ENCODE results near the gene GDPD3. TPM values are rescaled to one million over a fixed set of nuclear protein-coding genes. Genes with fewer than 3 reads are reported as not detected.

GDPD3 gene
- total RNA-seq, 2 donors from 2014 or later = 0.91 to 2.4 TPM

- no peaks in the 10 kb centered on the region for H3K27me3 ChIP-seq (replicated peaks; ENCODE audit: insufficient read depth)
- intact Hi-C loops (cut with DNase I) = no loop called here
- H3K27ac ChIP-seq = peak overlapping the region in 1 of 2 donors; percentile 43
- H3K4me1 ChIP-seq (replicated peaks) = peaks cover 32% of the 10 kb centered on the region
- TF ChIP-seq POLR2A (IDR thresholded peaks at IDR 0.05) (no peak), CTCF (IDR thresholded peaks at IDR 0.05) (no peak), POLR2AphosphoS5 (IDR thresholded peaks at IDR 0.05) (no peak)
- peaks cover 14 to 24% of the 10 kb centered on the region in 2 donors for H3K36me3 ChIP-seq
- H3K9me3 ChIP-seq = no peaks in the 10 kb centered on the region
- no peak overlapping the region for H3K4me3 ChIP-seq
- DNase-seq (ENCODE audit: low spot score) = no peak
Measured at GRCh38 chr16:30070490-30070889, 42.8 kb downstream of the GDPD3 start.

GRCh38 chr16:30069611-30070462, 43.5 kb downstream of the GDPD3 start:
- H3K4me3 ChIP-seq = no peak overlapping the region
- H3K27me3 ChIP-seq (replicated peaks; ENCODE audit: insufficient read depth) = no peaks in the 10 kb centered on the region
- intact Hi-C loops (cut with DNase I) = loop anchor here (5.0 to 10.0 kb wide), 2 partner anchors 52 to 585 kb away; partner anchors contain the start of genes FBRS, MAPK3 and PRR14
- no peak for TF ChIP-seq POLR2A (IDR thresholded peaks at IDR 0.05)
- TF ChIP-seq CTCF (IDR thresholded peaks at IDR 0.05) = no peak
- no peak for TF ChIP-seq POLR2AphosphoS5 (IDR thresholded peaks at IDR 0.05)
- peak overlapping the region; percentile 0 to 43 for H3K27ac ChIP-seq
- no peak for DNase-seq (ENCODE audit: low spot score)
- WGBS = 46% methylated on average over 31 of the region's 31 CpGs
- H3K4me1 ChIP-seq (replicated peaks) = peaks cover 32% of the 10 kb centered on the region
- H3K9me3 ChIP-seq = no peaks in the 10 kb centered on the region
- peaks cover 14 to 24% of the 10 kb centered on the region in 2 donors for H3K36me3 ChIP-seq

GRCh38 chr16:30068750-30069610, 44.4 kb downstream of the GDPD3 start:
- Histone ChIP-seq H3K36me3 (peaks cover 14 to 24% of the 10 kb centered on the region in 2 donors), H3K27me3 (replicated peaks; ENCODE audit: insufficient read depth) (no peaks in the 10 kb centered on the region), H3K9me3 (no peaks in the 10 kb centered on the region), H3K4me1 (replicated peaks) (peaks cover 32% of the 10 kb centered on the region), H3K4me3 (no peak overlapping the region), H3K27ac (peak overlapping the region in 1 of 2 donors; percentile 43)
- intact Hi-C loops (cut with DNase I) = loop anchor here (5.0 to 10.0 kb wide), 2 partner anchors 53 to 586 kb away; partner anchors contain the start of genes FBRS, MAPK3 and PRR14
- 74% methylated on average over 14 of the region's 17 CpGs for WGBS
- no peak for DNase-seq (ENCODE audit: low spot score)
- TF ChIP-seq CTCF (IDR thresholded peaks at IDR 0.05) = peak in 2 of 4 experiments; percentile 39 to 52
- no peak for TF ChIP-seq POLR2A (IDR thresholded peaks at IDR 0.05)

GRCh38 chr16:30068333-30068732, 45.0 kb downstream of the GDPD3 start:
- DNase-seq (ENCODE audit: low spot score) = no peak
- WGBS = 84% methylated on average over 9 of the region's 9 CpGs
- H3K9me3 ChIP-seq = no peaks in the 10 kb centered on the region
- peaks cover 37% of the 10 kb centered on the region for H3K4me1 ChIP-seq (replicated peaks)
- peak overlapping the region in 1 of 2 donors; percentile 97 for H3K27ac ChIP-seq
- intact Hi-C loops (cut with DNase I) = loop anchor here (5.0 to 10.0 kb wide), 2 partner anchors 54 to 586 kb away; partner anchors contain the start of genes FBRS, MAPK3 and PRR14
- H3K27me3 ChIP-seq (replicated peaks; ENCODE audit: insufficient read depth) = no peaks in the 10 kb centered on the region
- TF ChIP-seq POLR2A (IDR thresholded peaks at IDR 0.05) (no peak), CTCF (IDR thresholded peaks at IDR 0.05) (no peak), POLR2AphosphoS5 (IDR thresholded peaks at IDR 0.05) (no peak)
- H3K4me3 ChIP-seq = no peak overlapping the region
- H3K36me3 ChIP-seq = peaks cover 14 to 24% of the 10 kb centered on the region in 2 donors
